H9 (cell line): ENCODE measurements around the gene ATP1A4. TPM values are rescaled to one million over a fixed set of nuclear protein-coding genes. Genes with fewer than 3 reads are reported as not detected.

Experiments
- DNase-seq: peaks from one replicate; pipeline ENCODE4 v3.0.0-alpha.2; 2017
- H2AFZ ChIP-seq: one replicate; pipeline ENCODE4 v1.6.1; 2013; ENCODE audit warnings: mild to moderate bottlenecking, low read length, control low read depth, moderate library complexity
- H2AK5ac ChIP-seq: 2 replicates; pipeline ENCODE4 v1.6.1; 2013; ENCODE audit warnings: low read length, control low read depth, mixed read lengths; ENCODE audit not compliant: insufficient read length
- H2BK120ac ChIP-seq: one replicate; pipeline ENCODE4 v1.6.1; 2013; ENCODE audit warnings: low read depth, mild to moderate bottlenecking, low read length, control low read depth, inconsistent platforms; ENCODE audit not compliant: poor library complexity, severe bottlenecking
- H2BK12ac ChIP-seq: 2 replicates; pipeline ENCODE4 v1.6.1; 2013; ENCODE audit warnings: low read length, control low read depth, mixed read lengths, low read depth; ENCODE audit not compliant: insufficient read length
- H2BK15ac ChIP-seq: 2 replicates; pipeline ENCODE4 v1.6.1; 2013; ENCODE audit warnings: low read depth, low read length, control low read depth
- H2BK20ac ChIP-seq: one replicate; pipeline ENCODE4 v1.6.1; 2013; ENCODE audit warnings: low read depth, mild to moderate bottlenecking, low read length, control low read depth, inconsistent platforms; ENCODE audit not compliant: poor library complexity, severe bottlenecking
- H2BK5ac ChIP-seq: 2 replicates; pipeline ENCODE4 v1.6.1; 2013; ENCODE audit warnings: low read length, control low read depth, mixed read lengths; ENCODE audit not compliant: insufficient read length
- H3K14ac ChIP-seq: 2 replicates; pipeline ENCODE4 v1.6.1; 2013; ENCODE audit warnings: low read length, control low read depth; ENCODE audit not compliant: insufficient read depth
- H3K18ac ChIP-seq: 2 replicates; pipeline ENCODE4 v1.6.1; 2013; ENCODE audit warnings: low read depth, mild to moderate bottlenecking, mixed read lengths, low read length, control low read depth; ENCODE audit not compliant: insufficient read length
- H3K23ac ChIP-seq: 2 replicates; pipeline ENCODE4 v1.6.1; 2013; ENCODE audit warnings: low read length, control low read depth, mixed read lengths, low read depth; ENCODE audit not compliant: insufficient read length
- H3K23me2 ChIP-seq: 2 replicates; pipeline ENCODE4 v1.6.1; 2013; ENCODE audit warnings: low read depth, mild to moderate bottlenecking, mixed read lengths, low read length, control low read depth; ENCODE audit not compliant: insufficient read length, poor library complexity, severe bottlenecking
- H3K27ac ChIP-seq: 2 replicates; pipeline ENCODE4 v1.5.1; 2013; ENCODE audit warnings: low read length, control low read depth, mixed read lengths, low read depth; ENCODE audit not compliant: insufficient read length
- H3K27me3 ChIP-seq: 2 replicates; pipeline ENCODE4 v1.6.1; 2013; ENCODE audit warnings: low read length, control low read depth, inconsistent platforms; ENCODE audit not compliant: insufficient read depth
- H3K4ac ChIP-seq: 2 replicates; pipeline ENCODE4 v1.6.1; 2013; ENCODE audit warnings: low read depth, mild to moderate bottlenecking, control low read depth, inconsistent platforms, low read length, moderate library complexity
- H3K4me1 ChIP-seq: 2 replicates; pipeline ENCODE4 v1.6.1; 2013; ENCODE audit warnings: low read length, control low read depth, inconsistent platforms; ENCODE audit not compliant: insufficient read depth
- H3K4me2 ChIP-seq: 2 replicates; pipeline ENCODE4 v1.6.1; 2013; ENCODE audit warnings: low read length, control low read depth, mixed read lengths; ENCODE audit not compliant: insufficient read length, insufficient read depth
- H3K56ac ChIP-seq: 2 replicates; pipeline ENCODE4 v1.6.1; 2013; ENCODE audit warnings: low read depth, mild to moderate bottlenecking, mixed read lengths, low read length, control low read depth; ENCODE audit not compliant: insufficient read length
- H3K79me1 ChIP-seq: 2 replicates; pipeline ENCODE4 v1.6.1; 2013; ENCODE audit warnings: low read depth, mild to moderate bottlenecking, moderate library complexity, low read length, control low read depth, inconsistent platforms; ENCODE audit not compliant: insufficient read depth, poor library complexity, severe bottlenecking
- H3K79me2 ChIP-seq: 2 replicates; pipeline ENCODE4 v1.6.1; 2013; ENCODE audit warnings: low read length, control low read depth, inconsistent platforms; ENCODE audit not compliant: insufficient read depth
- H3K9ac ChIP-seq: 2 replicates; pipeline ENCODE4 v1.6.1; 2013; ENCODE audit warnings: low read length, control low read depth, mixed read lengths; ENCODE audit not compliant: insufficient read length; ENCODE audit errors: extremely low read depth
- H3K9me3 ChIP-seq: one replicate; pipeline ENCODE4 v1.6.1; 2013; ENCODE audit warnings: low read depth, low read length, inconsistent platforms; ENCODE audit not compliant: control insufficient read depth
- H3T11ph ChIP-seq: one replicate; pipeline ENCODE4 v1.6.1; 2013; ENCODE audit warnings: mild to moderate bottlenecking, low read length, control low read depth, inconsistent platforms
- H4K20me1 ChIP-seq: one replicate; pipeline ENCODE4 v1.6.1; 2013; ENCODE audit not compliant: control insufficient read depth, insufficient read length, insufficient read depth
- H4K5ac ChIP-seq: 2 replicates; pipeline ENCODE4 v1.6.1; 2013; ENCODE audit warnings: low read depth, mild to moderate bottlenecking, mixed read lengths, low read length, control low read depth; ENCODE audit not compliant: insufficient read length
- H4K8ac ChIP-seq: replicated peaks from 2 replicates; pipeline ENCODE4 v1.6.1; 2013; ENCODE audit warnings: low read length, control low read depth, mixed read lengths, low read depth; ENCODE audit not compliant: insufficient read length
- H4K91ac ChIP-seq: 2 replicates; pipeline ENCODE4 v1.6.1; 2013; ENCODE audit warnings: low read depth, mild to moderate bottlenecking, moderate library complexity, mixed read lengths, low read length, control low read depth; ENCODE audit not compliant: insufficient read length
- H3K27ac Mint-ChIP-seq, 3 experiments: 2 replicates in 2 of 3; 3 replicates in 1 of 3; pipeline ENCODE4 v1.8.0; 2020 to 2021; ENCODE audit warnings: mixed read lengths in 3 of 3, mild to moderate bottlenecking in 1 of 3, moderate library complexity in 1 of 3
- H3K27me3 Mint-ChIP-seq: 2 replicates; pipeline ENCODE4 v1.8.0; 2021; ENCODE audit warnings: low read depth, mild to moderate bottlenecking, moderate library complexity, mixed read lengths
- H3K36me3 Mint-ChIP-seq, 3 experiments: 2 replicates in 2 of 3; 3 replicates in 1 of 3; pipeline ENCODE4 v1.8.0; 2020 to 2021; ENCODE audit warnings: low read depth in 3 of 3, mixed read lengths in 3 of 3; ENCODE audit not compliant: insufficient read depth in 1 of 3
- H3K4me1 Mint-ChIP-seq, 2 experiments: 2 replicates each; pipeline ENCODE4 v1.8.0; 2020; ENCODE audit warnings: mixed read lengths in 2 of 2
- H3K4me3 Mint-ChIP-seq, 2 experiments: 2 replicates in 1 of 2; 3 replicates in 1 of 2; pipeline ENCODE4 v1.8.0; 2020 to 2021; ENCODE audit warnings: mild to moderate bottlenecking in 2 of 2, mixed read lengths in 2 of 2, moderate library complexity in 1 of 2
- H3K9me3 Mint-ChIP-seq, 2 experiments: 2 replicates in 1 of 2; 3 replicates in 1 of 2; pipeline ENCODE4 v1.8.0; 2020; ENCODE audit warnings: mild to moderate bottlenecking in 2 of 2, mixed read lengths in 2 of 2, moderate library complexity in 1 of 2
- CTCF ChIP-seq: fragments of 200-600 bp; sonication (generic); conservative IDR thresholded peaks from 3 replicates; pipeline ENCODE4 v1.8.0; 2021; ENCODE audit warnings: antibody characterized with exemption, mild to moderate bottlenecking
- total RNA-seq: library from RNA; stranded (reverse); gene quantifications from 2 replicates; pipeline ENCODE4 v1.2.1, GENCODE V29; 2021

ATP1A4 gene
- total RNA-seq, 1 experiment from 2014 or later = 0.20 TPM

DNA sequence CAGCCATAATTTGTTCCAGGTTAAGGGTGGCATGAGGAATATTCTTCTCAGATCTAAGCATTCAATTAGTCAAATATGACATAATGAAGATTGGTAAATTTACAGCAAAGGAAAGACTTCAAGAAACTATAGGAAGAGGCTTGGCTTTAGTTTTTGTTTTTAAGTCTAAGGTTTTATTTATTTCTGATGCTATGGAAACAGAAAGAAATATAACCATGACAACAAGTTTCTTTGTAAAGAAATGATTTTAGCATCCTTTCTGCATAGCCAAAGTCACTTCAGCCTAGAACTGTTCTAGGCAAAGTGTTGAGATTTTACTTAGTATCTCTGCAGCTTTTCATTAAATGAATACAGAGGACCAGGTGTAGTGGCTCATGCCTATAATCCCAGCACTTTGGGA, 81.5 kb downstream of the ATP1A4 start:
- Histone ChIP-seq H2BK5ac (no peak overlapping the region), H3K27ac (no peak overlapping the region), H4K20me1 (no peaks in the 10 kb centered on the region), H4K91ac (no peak overlapping the region), H2BK12ac (no peak overlapping the region), H3K27me3 (no peaks in the 10 kb centered on the region), H4K8ac (no peak overlapping the region), H4K5ac (no peak overlapping the region), H2BK15ac (no peak overlapping the region), H3K23ac (no peak overlapping the region), H3K4me2 (no peak overlapping the region), H3T11ph (no peak overlapping the region), H2BK20ac (no peak overlapping the region), H3K9ac (no peak overlapping the region), H3K4me1 (no peaks in the 10 kb centered on the region), H3K18ac (no peak overlapping the region), H2BK120ac (no peak overlapping the region), H3K4ac (no peak overlapping the region), H3K23me2 (no peaks in the 10 kb centered on the region), H3K9me3 (no peaks in the 10 kb centered on the region), H3K14ac (no peak overlapping the region), H2AK5ac (no peak overlapping the region), H3K56ac (no peak overlapping the region), H2AFZ (no peak overlapping the region), H3K79me2 (no peaks in the 10 kb centered on the region), H3K79me1 (no peaks in the 10 kb centered on the region)
- Mint-ChIP-seq H3K4me3 (no peak overlapping the region), H3K4me1 (peaks cover 4% of the 10 kb centered on the region in 2 experiments; a peak in 2 of 4 replicates), H3K27me3 (no peaks in the 10 kb centered on the region), H3K36me3 (peaks cover 11 to 77% (median 55%) of the 10 kb centered on the region in 3 experiments; a peak in 6 of 7 replicates), H3K27ac (no peak overlapping the region), H3K9me3 (no peaks in the 10 kb centered on the region)
- TF ChIP-seq CTCF = no peak
- DNase-seq = no peak

Other genes starting within 250 kb of the ATP1A4 start
- gene TAGLN2, start 226.1 kb upstream of the ATP1A4 start, total RNA-seq = 76.7 and 80.5 TPM in 2 replicates
- gene IGSF9, start 206.0 kb upstream of the ATP1A4 start, total RNA-seq = 11.3 and 12.3 TPM in 2 replicates
- gene SLAMF9, start 197.4 kb upstream of the ATP1A4 start, total RNA-seq = not detected in 2 replicates
- gene PIGM, start 119.6 kb upstream of the ATP1A4 start, total RNA-seq = 5.9 and 6.2 TPM in 2 replicates
- 0.42 and 0.44 TPM in 2 replicates for gene KCNJ10, start 81.4 kb upstream of the ATP1A4 start, total RNA-seq
- gene KCNJ9, start 70.1 kb upstream of the ATP1A4 start, total RNA-seq = 0.09 TPM in 2 replicates
- 56.2 and 57.4 TPM in 2 replicates for gene IGSF8, start 53.0 kb upstream of the ATP1A4 start, total RNA-seq
- 3.0 and 4.6 TPM in 2 replicates for gene ATP1A2, start 35.8 kb upstream of the ATP1A4 start, total RNA-seq
- gene CASQ1, start 39.0 kb downstream of the ATP1A4 start, total RNA-seq = 0.55 and 0.70 TPM in 2 replicates
- gene PEA15, start 53.8 kb downstream of the ATP1A4 start, total RNA-seq = 80.8 and 82.1 TPM in 2 replicates
- gene DCAF8, start 110.9 kb downstream of the ATP1A4 start, total RNA-seq = 96.7 and 106 TPM in 2 replicates
- 86.8 and 92.7 TPM in 2 replicates for gene PEX19, start 133.5 kb downstream of the ATP1A4 start, total RNA-seq
- gene COPA, start 191.6 kb downstream of the ATP1A4 start, total RNA-seq = 118 TPM in 2 replicates
- gene NCSTN, start 191.8 kb downstream of the ATP1A4 start, total RNA-seq = 67.8 and 69.3 TPM in 2 replicates
- 1.3 and 1.5 TPM in 2 replicates for gene NHLH1, start 215.5 kb downstream of the ATP1A4 start, total RNA-seq
- 57.7 and 58.5 TPM in 2 replicates for gene VANGL2, start 249.0 kb downstream of the ATP1A4 start, total RNA-seq